Globus pallidus (tissue), 1 donor: ENCODE data around the gene ZNF460.
"Not testable (repeated sequence)": the region's sequence is repeated elsewhere in the genome, so short reads cannot be mapped to it uniquely, and the experiment has no call there.

ENCODE experiments used
- DNase-seq: peaks from one replicate; pipeline ENCODE4 v3.0.0-alpha.2; 2015; ENCODE audit warnings: low spot score

ZNF460 gene

DNA sequence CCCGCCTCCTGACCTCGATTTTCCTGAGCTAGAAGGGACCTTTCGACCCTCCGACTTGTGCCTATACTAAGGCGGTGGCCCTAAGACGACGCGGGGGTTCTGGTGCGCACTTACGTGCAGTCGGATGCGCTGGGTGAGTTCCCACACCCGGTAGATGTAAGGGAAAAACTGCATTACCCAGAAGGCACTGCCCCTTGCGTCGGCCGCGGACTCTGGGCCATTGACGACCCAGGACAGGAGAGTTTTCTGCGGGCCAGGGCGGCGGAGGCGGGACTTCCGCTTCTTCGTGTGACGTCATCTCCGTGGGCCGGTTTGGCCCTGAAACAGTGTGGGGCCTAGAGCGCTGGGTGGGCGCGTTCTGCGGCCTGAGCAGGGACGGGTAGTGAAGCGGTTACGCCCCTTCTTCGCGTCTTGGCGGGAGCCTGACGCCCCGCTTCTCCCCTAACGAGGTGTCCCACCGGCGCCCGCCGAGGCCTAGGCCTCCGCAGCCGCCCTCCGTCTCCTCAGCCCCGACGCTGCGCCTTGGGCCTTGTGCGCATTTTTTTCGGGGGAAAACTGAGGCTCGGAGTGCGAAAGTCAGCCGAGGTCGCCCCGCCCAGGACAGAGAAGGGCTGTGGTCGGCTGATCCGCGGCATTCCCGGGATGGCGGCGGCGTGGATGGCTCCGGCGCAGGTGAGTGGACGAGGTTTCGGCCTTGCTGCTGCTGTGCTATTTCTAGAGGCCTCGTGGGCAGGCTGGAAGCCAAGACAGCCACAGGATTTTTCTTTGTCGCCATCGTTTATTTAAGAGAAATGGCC, at the start of gene ZNF460:
Gene ZNF460, plus strand, starts transcription at position 321 of the 797 bp plus-strand sequence. Its CDS starts 322 bp downstream, at position 643.
- DNase-seq = peak; percentile 96

DNA sequence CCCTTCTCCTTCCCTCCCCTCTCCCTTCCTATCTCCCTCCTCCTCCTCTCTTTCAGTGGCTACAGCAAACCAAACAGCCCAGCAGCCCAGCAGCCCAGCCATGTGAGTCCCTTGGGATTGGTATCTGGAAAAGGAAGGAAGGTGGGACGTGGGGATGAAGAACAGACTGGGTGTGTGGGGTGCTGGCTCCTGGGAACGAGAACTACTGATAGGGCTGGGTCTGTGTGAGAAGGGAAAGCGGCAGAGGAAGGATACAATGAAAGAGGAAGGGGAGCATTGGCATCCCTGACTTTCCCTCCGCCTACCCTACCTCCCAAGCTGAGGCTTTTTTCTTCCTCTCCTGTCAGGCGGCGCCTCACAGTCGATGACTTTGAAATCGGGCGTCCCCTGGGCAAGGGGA, 48.6 kb upstream of the ZNF460 start:
- DNase-seq = no peak

DNA sequence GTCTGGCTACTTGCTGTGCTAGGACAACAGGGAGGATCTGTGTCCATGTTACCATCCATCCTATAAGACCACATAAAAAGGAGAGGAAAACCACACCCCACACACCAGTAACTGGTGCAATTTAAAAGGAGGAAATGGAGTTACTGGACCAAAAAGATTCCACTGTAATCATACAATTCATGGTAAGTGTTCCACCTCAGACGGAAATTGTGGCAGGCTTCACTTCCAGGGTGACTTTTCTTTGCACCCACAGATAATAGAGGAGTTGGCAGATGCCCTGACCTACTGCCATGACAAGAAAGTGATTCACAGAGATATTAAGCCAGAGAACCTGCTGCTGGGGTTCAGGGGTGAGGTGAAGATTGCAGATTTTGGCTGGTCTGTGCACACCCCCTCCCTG, 47.1 kb upstream of the ZNF460 start:
- DNase-seq = no peak

DNA sequence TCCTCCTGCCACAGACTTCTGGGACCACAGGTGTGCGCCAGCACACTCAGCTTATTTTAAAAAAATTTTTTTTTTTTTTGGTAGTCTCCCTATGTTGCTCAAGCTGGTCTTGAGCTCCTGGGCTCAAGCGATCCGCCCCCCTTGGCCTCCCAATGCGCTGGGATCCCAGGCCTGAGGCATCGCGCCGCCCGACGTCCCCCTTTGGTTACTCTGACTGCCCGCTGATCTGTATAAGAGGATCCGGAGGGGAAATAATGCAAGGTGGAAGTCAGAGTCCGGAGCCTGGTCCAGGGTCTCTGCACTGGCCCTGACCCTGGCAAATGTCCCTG, 40.3 kb upstream of the ZNF460 start:
- DNase-seq = no peak

DNA sequence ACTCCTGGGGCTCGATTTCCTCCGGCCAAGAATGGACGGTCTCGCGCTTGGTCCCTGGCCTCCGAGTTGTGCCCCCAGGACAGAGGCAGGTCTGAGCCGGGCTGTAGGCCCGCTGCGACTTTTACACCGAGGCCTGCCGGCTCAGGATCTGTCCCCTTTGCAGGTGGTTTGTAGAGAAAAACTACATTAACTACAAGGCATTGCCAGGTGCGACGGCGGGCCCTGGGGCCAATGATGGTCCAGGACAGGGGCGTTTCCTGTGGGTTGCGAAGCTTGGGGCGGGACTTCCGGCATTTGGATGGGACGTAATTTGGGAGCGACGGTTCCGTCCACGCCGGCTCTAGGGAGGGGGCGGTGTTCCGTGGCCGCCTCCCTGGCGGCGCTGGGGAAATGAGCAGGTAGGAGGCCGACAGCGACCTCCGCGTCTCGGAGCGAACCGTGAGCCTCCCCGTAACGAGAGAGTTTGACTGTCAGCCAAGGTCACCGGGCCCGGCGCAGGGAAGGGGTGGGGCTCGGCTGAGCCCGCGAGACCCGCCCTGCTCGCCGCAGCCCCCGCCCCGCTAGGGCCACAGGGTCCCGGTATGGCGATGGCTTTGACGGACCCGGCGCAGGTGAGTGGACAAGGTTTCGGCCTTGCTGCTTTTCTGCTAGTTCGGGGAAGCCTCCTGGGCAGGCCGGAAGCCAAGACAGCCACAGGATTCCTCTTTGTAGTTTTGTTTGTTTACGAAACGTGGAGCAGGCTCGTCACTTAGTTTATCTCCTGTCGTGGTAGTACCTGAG, 39.8 kb upstream of the ZNF460 start, which contains the start of gene ZNF805:
Gene ZNF805, plus strand, starts transcription at position 322 of the 780 bp plus-strand sequence. Its CDS starts 260 bp downstream, at position 582.
- peak; percentile 90 for DNase-seq

- no peak for DNase-seq
Observed at GRCh38 chr19:57241176-57241575, 39.1 kb upstream of the ZNF460 start.

- DNase-seq = no peak
Observed at GRCh38 chr19:57242821-57243220, 37.5 kb upstream of the ZNF460 start.

DNA sequence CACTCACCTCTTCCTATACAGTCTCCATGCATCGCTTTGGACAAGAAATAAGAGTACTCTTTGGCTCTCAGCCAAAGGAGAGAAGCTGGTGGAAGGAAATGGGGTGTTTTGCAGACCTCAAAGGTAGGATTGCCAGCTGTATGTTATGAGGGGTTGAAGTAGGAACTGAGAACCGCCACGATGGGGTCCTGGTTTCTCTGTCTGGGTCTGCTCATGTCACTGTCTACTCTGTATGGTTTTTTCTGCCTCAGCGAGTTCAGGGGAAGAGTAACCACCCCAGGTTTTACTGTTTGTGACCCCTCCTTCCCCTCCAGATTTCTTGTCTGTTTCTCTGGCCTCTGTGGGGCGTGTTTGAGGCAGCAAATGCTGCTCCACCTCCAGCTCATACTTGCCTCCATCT, 35.8 kb upstream of the ZNF460 start:
- DNase-seq = no peak

GRCh38 chr19:57245066-57245465, 35.2 kb upstream of the ZNF460 start:
- DNase-seq = no peak

GRCh38 chr19:57245959-57246358, 34.3 kb upstream of the ZNF460 start:
- DNase-seq = no peak

- DNase-seq = no peak
Observed at GRCh38 chr19:57248646-57249045, 31.6 kb upstream of the ZNF460 start.

- DNase-seq = no peak
Observed at GRCh38 chr19:57249329-57249728, 31.0 kb upstream of the ZNF460 start.

DNA sequence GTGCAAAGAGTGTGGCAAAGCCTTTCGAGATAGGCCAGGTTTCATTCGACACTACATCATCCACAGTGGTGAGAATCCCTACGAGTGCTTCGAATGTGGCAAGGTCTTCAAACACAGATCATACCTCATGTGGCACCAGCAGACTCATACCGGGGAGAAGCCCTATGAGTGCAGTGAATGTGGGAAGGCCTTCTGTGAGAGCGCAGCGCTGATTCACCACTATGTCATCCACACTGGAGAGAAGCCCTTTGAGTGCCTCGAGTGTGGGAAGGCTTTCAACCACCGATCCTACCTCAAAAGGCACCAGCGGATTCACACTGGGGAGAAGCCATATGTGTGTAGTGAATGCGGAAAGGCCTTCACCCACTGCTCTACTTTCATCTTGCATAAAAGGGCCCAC, 26.5 kb upstream of the ZNF460 start:
- not testable (repeated sequence) for DNase-seq

GRCh38 chr19:57262044-57262443, 18.2 kb upstream of the ZNF460 start:
- DNase-seq = no peak

- DNase-seq = no peak
Observed at GRCh38 chr19:57263244-57263741, 17.0 kb upstream of the ZNF460 start.

- no peak for DNase-seq
Observed at GRCh38 chr19:57267291-57267690, 13.0 kb upstream of the ZNF460 start.

GRCh38 chr19:57269515-57270250, 10.6 kb upstream of the ZNF460 start:
- no peak for DNase-seq

DNA sequence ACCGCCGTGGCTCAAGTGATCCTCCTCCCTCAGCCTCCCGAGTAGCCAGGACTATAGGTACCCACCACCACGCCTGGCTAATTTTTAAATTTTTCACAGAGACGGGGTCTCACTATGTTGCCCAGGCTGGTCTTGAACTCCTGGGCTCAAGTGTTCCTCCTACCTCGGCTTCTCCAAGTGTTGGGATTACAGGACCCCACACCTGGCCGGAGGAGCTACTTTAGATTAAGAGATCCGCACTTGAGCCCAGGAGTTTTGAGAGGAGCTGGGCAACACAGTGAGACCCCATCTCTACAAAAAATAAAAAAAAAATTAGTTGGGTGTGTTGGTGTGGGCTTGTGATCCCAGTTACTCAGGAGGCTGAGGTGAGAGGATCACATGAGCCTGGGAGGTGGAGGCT, 9.0 kb upstream of the ZNF460 start:
- no peak for DNase-seq

DNA sequence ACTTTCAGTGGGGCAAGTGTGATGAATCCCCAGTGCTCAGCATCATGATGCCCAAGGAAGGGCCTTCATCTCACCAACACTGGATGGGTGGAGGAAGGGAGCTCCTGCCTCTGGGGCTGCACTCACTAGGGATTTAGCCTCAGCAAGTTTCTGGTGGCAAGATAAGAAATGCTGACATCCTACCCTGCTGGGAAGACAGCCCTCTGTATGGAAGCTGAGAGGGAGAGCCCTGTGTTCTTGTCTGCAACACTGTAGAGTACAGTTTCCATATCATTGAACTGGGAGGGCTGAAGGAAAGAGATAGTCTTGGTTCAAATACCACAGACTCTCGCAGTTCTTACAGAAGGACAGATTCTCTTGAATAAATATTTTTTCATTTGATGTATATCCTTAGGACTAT, 7.3 kb upstream of the ZNF460 start:
- no peak for DNase-seq

- DNase-seq = no peak
Observed at GRCh38 chr19:57276430-57276829, 3.9 kb upstream of the ZNF460 start.

DNA sequence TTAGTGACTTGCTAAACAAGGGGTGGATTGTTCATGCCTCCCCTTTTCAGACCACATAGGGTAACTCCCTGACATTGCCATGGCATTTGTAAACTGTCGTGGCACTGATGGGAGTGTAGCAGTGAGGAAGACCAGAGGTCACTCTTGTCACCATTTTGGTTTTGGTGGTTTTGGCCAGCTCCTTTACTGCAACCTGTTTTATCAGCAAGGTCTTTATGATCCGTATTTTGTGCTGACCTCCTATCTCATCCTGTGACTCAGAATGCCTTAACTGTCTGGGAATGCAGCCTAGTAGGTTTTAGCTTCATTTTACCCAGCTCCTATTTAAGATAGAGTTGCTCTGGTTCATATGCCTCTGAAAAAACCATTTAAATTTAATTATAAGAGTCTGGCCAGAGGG, 1.8 kb upstream of the ZNF460 start:
- not testable (repeated sequence) for DNase-seq

- peak; percentile 90 for DNase-seq
Observed at GRCh38 chr19:57279418-57280164, 694 bp upstream of the ZNF460 start.
